ENCODE results near the gene CORO7.

GRCh38 chr16:4401510-4401909, 14.9 kb downstream of the CORO7 start:
- TF ChIP-seq, protein P1, sequence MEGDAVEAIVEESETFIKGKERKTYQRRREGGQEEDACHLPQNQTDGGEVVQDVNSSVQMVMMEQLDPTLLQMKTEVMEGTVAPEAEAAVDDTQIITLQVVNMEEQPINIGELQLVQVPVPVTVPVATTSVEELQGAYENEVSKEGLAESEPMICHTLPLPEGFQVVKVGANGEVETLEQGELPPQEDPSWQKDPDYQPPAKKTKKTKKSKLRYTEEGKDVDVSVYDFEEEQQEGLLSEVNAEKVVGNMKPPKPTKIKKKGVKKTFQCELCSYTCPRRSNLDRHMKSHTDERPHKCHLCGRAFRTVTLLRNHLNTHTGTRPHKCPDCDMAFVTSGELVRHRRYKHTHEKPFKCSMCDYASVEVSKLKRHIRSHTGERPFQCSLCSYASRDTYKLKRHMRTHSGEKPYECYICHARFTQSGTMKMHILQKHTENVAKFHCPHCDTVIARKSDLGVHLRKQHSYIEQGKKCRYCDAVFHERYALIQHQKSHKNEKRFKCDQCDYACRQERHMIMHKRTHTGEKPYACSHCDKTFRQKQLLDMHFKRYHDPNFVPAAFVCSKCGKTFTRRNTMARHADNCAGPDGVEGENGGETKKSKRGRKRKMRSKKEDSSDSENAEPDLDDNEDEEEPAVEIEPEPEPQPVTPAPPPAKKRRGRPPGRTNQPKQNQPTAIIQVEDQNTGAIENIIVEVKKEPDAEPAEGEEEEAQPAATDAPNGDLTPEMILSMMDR (IDR thresholded peaks at IDR 0.05; ENCODE audit: poor library complexity, severe bottlenecking) = no peak
- no peak for TF ChIP-seq SMC3 (conservative IDR thresholded peaks at IDR 0.05; ENCODE audit: poor library complexity)
- TF ChIP-seq RAD21 (conservative IDR thresholded peaks at IDR 0.05) = no peak
- TF ChIP-seq EP300 (conservative IDR thresholded peaks at IDR 0.05; ENCODE audit: poor library complexity, severe bottlenecking) = no peak
- no peak for TF ChIP-seq POLR2AphosphoS5 (IDR thresholded peaks at IDR 0.05)
- TF ChIP-seq TAF1 (IDR thresholded peaks at IDR 0.05; ENCODE audit: low read depth) = no peak
- no peak for TF ChIP-seq EZH2 (IDR thresholded peaks at IDR 0.05; ENCODE audit: borderline replicate concordance, insufficient read depth, low read length, poor library complexity, severe bottlenecking)
- TF ChIP-seq REST (IDR thresholded peaks at IDR 0.05; ENCODE audit: borderline replicate concordance) = no peak

Data from neural cell (in vitro differentiated cells).